Kidney capillary endothelial cell (primary cell): ENCODE measurements around the gene GSTA2.
"Not testable (repeated sequence)": the region's sequence is repeated elsewhere in the genome, so short reads cannot be mapped to it uniquely, and the experiment has no call there.

Source experiments
- DNase-seq: peaks from one replicate; pipeline ENCODE4 v3.0.0-alpha.2; 2018; ENCODE audit warnings: low spot score

GSTA2 gene

GRCh38 chr6:52763322-52763916 is at the start of gene GSTA2:
Gene GSTA2, minus strand, starts transcription at chr6:52763475. Its CDS starts 5,528 bp downstream, at chr6:52757947.
- DNase-seq = not testable (repeated sequence)

GRCh38 chr6:52809777-52810176 is 46.5 kb upstream of the GSTA2 start:
- not testable (repeated sequence) for DNase-seq

- DNase-seq = no peak
Observed at GRCh38 chr6:52808660-52809059, 45.4 kb upstream of the GSTA2 start.

- not testable (repeated sequence) for DNase-seq
Observed at GRCh38 chr6:52803668-52804255, 40.5 kb upstream of the GSTA2 start, which contains the start of gene GSTA1. Gene GSTA1, minus strand, starts transcription at chr6:52803816. Its CDS starts 4,549 bp downstream, at chr6:52799267.

- DNase-seq = no peak
Observed at GRCh38 chr6:52802806-52803205, 39.5 kb upstream of the GSTA2 start.

GRCh38 chr6:52801188-52801841 is 38.0 kb upstream of the GSTA2 start:
- no peak for DNase-seq

- not testable (repeated sequence) for DNase-seq
Observed at GRCh38 chr6:52799272-52799671, 36.0 kb upstream of the GSTA2 start.

GRCh38 chr6:52794366-52794765 is 31.1 kb upstream of the GSTA2 start:
- DNase-seq = not testable (repeated sequence)

GRCh38 chr6:52790861-52791260 is 27.6 kb upstream of the GSTA2 start:
- DNase-seq = no peak

- not testable (repeated sequence) for DNase-seq
Observed at GRCh38 chr6:52789658-52790057, 26.4 kb upstream of the GSTA2 start.

- no peak for DNase-seq
Observed at GRCh38 chr6:52788478-52788877, 25.2 kb upstream of the GSTA2 start.

- no peak for DNase-seq
Observed at GRCh38 chr6:52787917-52788316, 24.6 kb upstream of the GSTA2 start.

GRCh38 chr6:52786249-52786956 is 23.1 kb upstream of the GSTA2 start:
- DNase-seq = no peak

- DNase-seq = not testable (repeated sequence)
Observed at GRCh38 chr6:52782696-52783274, 19.5 kb upstream of the GSTA2 start.

GRCh38 chr6:52782209-52782608 is 18.9 kb upstream of the GSTA2 start:
- not testable (repeated sequence) for DNase-seq

GRCh38 chr6:52779237-52779636 is 16.0 kb upstream of the GSTA2 start:
- DNase-seq = no peak

GRCh38 chr6:52776711-52777351 is 13.6 kb upstream of the GSTA2 start:
- not testable (repeated sequence) for DNase-seq

- not testable (repeated sequence) for DNase-seq
Observed at GRCh38 chr6:52769399-52769798, 6.1 kb upstream of the GSTA2 start.

- DNase-seq = not testable (repeated sequence)
Observed at GRCh38 chr6:52767658-52768057, 4.4 kb upstream of the GSTA2 start.

GRCh38 chr6:52761673-52762491 is 1.4 kb downstream of the GSTA2 start:
- not testable (repeated sequence) for DNase-seq
